Cardiac muscle cell (in vitro differentiated cells and primary cell): ENCODE data around the gene DSCAML1. TPM values are rescaled to one million over a fixed set of nuclear protein-coding genes. Genes with fewer than 3 reads are reported as not detected.

ENCODE experiments used
- DNase-seq, 2 donors: peaks; one replicate each; pipeline versions ENCODE4 v3.0.0 to v3.0.0-alpha.2; 2010 to 2017; ENCODE audit warnings: low read depth in 1 of 2, low spot score in 1 of 2
- H3K27ac ChIP-seq: fragments of 200-600 bp; sonication (generic); 2 replicates; pipeline ENCODE4 v1.5.1; 2016
- H3K27me3 ChIP-seq: fragments of 200-600 bp; sonication (generic); 2 replicates; pipeline ENCODE4 v1.6.0; 2016; ENCODE audit warnings: control low read depth
- H3K36me3 ChIP-seq: fragments of 200-600 bp; sonication (generic); 2 replicates; pipeline ENCODE4 v1.5.1; 2016; ENCODE audit warnings: control low read depth
- H3K4me1 ChIP-seq: fragments of 200-600 bp; sonication (generic); 2 replicates; pipeline ENCODE4 v1.8.1; 2017; ENCODE audit warnings: low read depth, mild to moderate bottlenecking, mixed run types
- H3K4me3 ChIP-seq: fragments of 200-600 bp; sonication (generic); 2 replicates; pipeline ENCODE4 v1.5.1; 2016; ENCODE audit warnings: mild to moderate bottlenecking
- H3K9me3 ChIP-seq: fragments of 200-600 bp; sonication (generic); 2 replicates; pipeline ENCODE4 v1.5.1; 2017; ENCODE audit warnings: low read depth, mild to moderate bottlenecking, control low read depth
- CTCF ChIP-seq: IDR thresholded peaks from 2 replicates; pipeline ENCODE4 v1.5.1; 2012; ENCODE audit warnings: low read depth, mild to moderate bottlenecking, low read length
- polyA plus RNA-seq: library from polyadenylated mRNA; unstranded; fragments of >200 nt; fragmentation: Nextera tagmentation; extraction: Ambion mirVana; gene quantifications from 2 replicates; pipeline ENCODE4 v1.2.1, GENCODE V29; 2016
- total RNA-seq: library from RNA; depleted of rRNA; stranded (reverse); fragments of >200 nt; gene quantifications from 2 replicates; pipeline ENCODE4 v1.2.3, GENCODE V29; 2016

DSCAML1 gene
- total and polyA plus RNA-seq, 2 experiments from 2014 or later: 1.8 TPM; not detected in 1

- Histone ChIP-seq H3K27me3 (no peaks in the 10 kb centered on the region), H3K27ac (no peak overlapping the region), H3K4me3 (no peak overlapping the region), H3K4me1 (peaks cover 42% of the 10 kb centered on the region), H3K9me3 (no peaks in the 10 kb centered on the region), H3K36me3 (no peaks in the 10 kb centered on the region)
- no peak for TF ChIP-seq CTCF
- no peak for DNase-seq
Measured at GRCh38 chr11:117725048-117725734, 71.8 kb downstream of the DSCAML1 start.

- Histone ChIP-seq H3K36me3 (no peaks in the 10 kb centered on the region), H3K9me3 (no peaks in the 10 kb centered on the region), H3K27me3 (no peaks in the 10 kb centered on the region), H3K27ac (no peak overlapping the region), H3K4me3 (no peak overlapping the region), H3K4me1 (peaks cover 48% of the 10 kb centered on the region)
- no peak for TF ChIP-seq CTCF
- peak in 1 of 2 donors; percentile 63 for DNase-seq
Measured at GRCh38 chr11:117724621-117725020, 72.4 kb downstream of the DSCAML1 start.

GRCh38 chr11:117724104-117724503 lies 72.9 kb downstream of the DSCAML1 start:
- Histone ChIP-seq H3K27ac (no peak overlapping the region), H3K27me3 (no peaks in the 10 kb centered on the region), H3K36me3 (no peaks in the 10 kb centered on the region), H3K4me3 (no peak overlapping the region), H3K9me3 (no peaks in the 10 kb centered on the region), H3K4me1 (peaks cover 50% of the 10 kb centered on the region)
- DNase-seq: peak in 1 of 2 donors; percentile 21
- TF ChIP-seq CTCF: no peak

- no peak overlapping the region for H3K27ac ChIP-seq
- H3K4me3 ChIP-seq: no peak overlapping the region
- no peak for TF ChIP-seq CTCF
- H3K27me3 ChIP-seq: no peaks in the 10 kb centered on the region
- DNase-seq: no peak
- H3K36me3 ChIP-seq: no peaks in the 10 kb centered on the region
- H3K4me1 ChIP-seq: peaks cover 54% of the 10 kb centered on the region
- H3K9me3 ChIP-seq: no peaks in the 10 kb centered on the region
Measured at GRCh38 chr11:117723277-117724024, 73.6 kb downstream of the DSCAML1 start.

- Histone ChIP-seq H3K4me1 (peaks cover 63% of the 10 kb centered on the region), H3K27me3 (no peaks in the 10 kb centered on the region), H3K9me3 (no peaks in the 10 kb centered on the region), H3K36me3 (no peaks in the 10 kb centered on the region), H3K4me3 (no peak overlapping the region), H3K27ac (no peak overlapping the region)
- peak; percentile 10 to 39 for DNase-seq
- no peak for TF ChIP-seq CTCF
Measured at GRCh38 chr11:117722082-117722481, 74.9 kb downstream of the DSCAML1 start.
